Measurements from ENCODE around the gene ITGB2.

ITGB2 gene

DNA sequence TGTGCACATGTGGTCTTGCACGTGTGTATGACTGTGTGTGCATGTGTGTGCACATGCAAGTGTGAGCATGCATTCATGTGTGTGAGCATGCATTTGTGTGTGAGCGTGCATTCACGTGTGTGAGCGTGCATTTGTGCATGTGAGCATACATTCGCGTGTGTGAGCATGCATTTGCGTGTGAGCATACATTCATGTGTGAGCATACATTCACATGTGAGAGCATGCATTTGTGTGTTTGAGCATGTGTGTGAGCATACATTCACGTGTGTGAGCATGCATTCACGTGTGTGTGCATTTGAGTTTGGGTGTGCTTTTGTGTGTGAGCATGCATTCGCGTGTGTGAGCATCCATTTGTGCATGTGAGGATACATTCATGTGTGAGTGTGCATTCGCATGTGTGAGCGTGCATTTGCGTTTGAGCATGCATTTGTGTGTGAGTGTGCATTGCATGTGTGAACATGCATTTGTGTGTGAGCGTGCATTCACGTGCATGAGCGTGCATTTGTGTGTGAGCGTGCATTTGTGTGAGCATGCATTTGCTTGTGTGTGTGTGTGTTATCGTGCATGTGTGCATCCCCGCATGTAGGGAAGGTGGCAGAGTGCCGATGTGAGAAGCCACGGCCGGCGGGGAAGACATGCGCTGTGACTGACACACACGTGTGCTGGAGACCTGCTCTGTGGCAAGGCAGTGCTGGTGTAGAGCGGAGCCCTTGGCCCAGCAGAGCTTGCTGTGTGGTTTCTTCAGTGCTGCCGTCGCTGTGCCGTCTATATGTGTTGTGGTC is 18.2 kb downstream of the ITGB2 start:
- Histone ChIP-seq H2AFZ (no peak overlapping the region), H3K27ac (no peak overlapping the region), H3K9ac (no peak overlapping the region), H3K27me3 (ENCODE audit: control insufficient read depth, insufficient read depth, low read length) (no peaks in the 10 kb centered on the region), H3K36me3 (ENCODE audit: control insufficient read depth, insufficient read depth, low read length) (no peaks in the 10 kb centered on the region), H3K4me2 (ENCODE audit: low read length) (no peak overlapping the region), H3K4me1 (no peaks in the 10 kb centered on the region), H3K4me3 (ENCODE audit: low read depth, low read length) (no peak overlapping the region), H3K79me2 (no peaks in the 10 kb centered on the region), H3K9me3 (ENCODE audit: control insufficient read depth, low read length) (no peaks in the 10 kb centered on the region)
- TF ChIP-seq CTCF (IDR thresholded peaks at IDR 0.05): no peak

GRCh38 chr21:44901391-44902074 is 19.2 kb downstream of the ITGB2 start:
- no peak for TF ChIP-seq CTCF (IDR thresholded peaks at IDR 0.05)
- no peak overlapping the region for H3K9ac ChIP-seq
- no peaks in the 10 kb centered on the region for H3K27me3 ChIP-seq (ENCODE audit: control insufficient read depth, insufficient read depth, low read length)
- no peaks in the 10 kb centered on the region for H3K36me3 ChIP-seq (ENCODE audit: control insufficient read depth, insufficient read depth, low read length)
- no peak overlapping the region for H3K4me3 ChIP-seq (ENCODE audit: low read depth, low read length)
- H3K9me3 ChIP-seq (ENCODE audit: control insufficient read depth, low read length): no peaks in the 10 kb centered on the region
- no peak overlapping the region for H3K4me2 ChIP-seq (ENCODE audit: low read length)
- H3K4me1 ChIP-seq: no peaks in the 10 kb centered on the region
- no peaks in the 10 kb centered on the region for H3K79me2 ChIP-seq
- no peak overlapping the region for H3K27ac ChIP-seq
- no peak overlapping the region for H2AFZ ChIP-seq

DNA sequence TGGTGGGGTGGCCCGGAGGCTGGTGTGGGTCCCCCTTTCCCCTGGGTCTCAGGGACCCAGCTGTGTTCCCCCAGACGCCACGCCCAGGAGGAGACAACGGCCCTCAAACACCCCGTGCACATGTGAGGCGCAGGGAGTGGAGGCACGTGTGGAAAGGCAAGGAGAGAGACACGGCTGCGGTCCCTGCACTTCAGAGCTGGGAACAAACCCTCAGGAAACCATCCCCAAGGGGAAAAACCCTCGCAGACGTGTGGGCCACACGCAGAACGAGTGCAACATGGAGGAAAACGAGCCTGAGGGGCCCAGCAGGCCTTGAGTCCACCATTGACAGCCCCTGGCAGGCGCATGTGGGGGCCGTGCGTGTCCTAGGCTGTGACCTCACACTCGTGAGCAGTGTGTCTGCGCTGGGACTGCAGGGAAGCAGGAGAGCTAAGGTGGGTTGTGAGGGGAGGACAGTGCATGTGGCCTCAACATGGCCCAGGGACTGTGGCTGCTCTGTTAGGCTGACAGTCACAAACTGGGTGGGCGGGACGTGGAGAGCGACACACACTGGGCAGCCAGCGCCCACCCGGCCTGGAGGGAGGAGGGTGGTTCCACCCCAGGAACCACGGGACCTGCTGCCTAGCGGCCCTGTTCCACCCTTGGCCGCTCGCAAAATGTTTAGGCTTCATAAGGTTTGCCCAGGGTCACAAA is 20.0 kb downstream of the ITGB2 start:
- no peak for TF ChIP-seq CTCF (IDR thresholded peaks at IDR 0.05)
- H3K27ac ChIP-seq: no peak overlapping the region
- no peak overlapping the region for H3K4me2 ChIP-seq (ENCODE audit: low read length)
- H2AFZ ChIP-seq: no peak overlapping the region
- no peaks in the 10 kb centered on the region for H3K27me3 ChIP-seq (ENCODE audit: control insufficient read depth, insufficient read depth, low read length)
- no peaks in the 10 kb centered on the region for H3K79me2 ChIP-seq
- no peaks in the 10 kb centered on the region for H3K9me3 ChIP-seq (ENCODE audit: control insufficient read depth, low read length)
- H3K36me3 ChIP-seq (ENCODE audit: control insufficient read depth, insufficient read depth, low read length): no peaks in the 10 kb centered on the region
- no peak overlapping the region for H3K9ac ChIP-seq
- H3K4me1 ChIP-seq: no peaks in the 10 kb centered on the region
- no peak overlapping the region for H3K4me3 ChIP-seq (ENCODE audit: low read depth, low read length)

DNA sequence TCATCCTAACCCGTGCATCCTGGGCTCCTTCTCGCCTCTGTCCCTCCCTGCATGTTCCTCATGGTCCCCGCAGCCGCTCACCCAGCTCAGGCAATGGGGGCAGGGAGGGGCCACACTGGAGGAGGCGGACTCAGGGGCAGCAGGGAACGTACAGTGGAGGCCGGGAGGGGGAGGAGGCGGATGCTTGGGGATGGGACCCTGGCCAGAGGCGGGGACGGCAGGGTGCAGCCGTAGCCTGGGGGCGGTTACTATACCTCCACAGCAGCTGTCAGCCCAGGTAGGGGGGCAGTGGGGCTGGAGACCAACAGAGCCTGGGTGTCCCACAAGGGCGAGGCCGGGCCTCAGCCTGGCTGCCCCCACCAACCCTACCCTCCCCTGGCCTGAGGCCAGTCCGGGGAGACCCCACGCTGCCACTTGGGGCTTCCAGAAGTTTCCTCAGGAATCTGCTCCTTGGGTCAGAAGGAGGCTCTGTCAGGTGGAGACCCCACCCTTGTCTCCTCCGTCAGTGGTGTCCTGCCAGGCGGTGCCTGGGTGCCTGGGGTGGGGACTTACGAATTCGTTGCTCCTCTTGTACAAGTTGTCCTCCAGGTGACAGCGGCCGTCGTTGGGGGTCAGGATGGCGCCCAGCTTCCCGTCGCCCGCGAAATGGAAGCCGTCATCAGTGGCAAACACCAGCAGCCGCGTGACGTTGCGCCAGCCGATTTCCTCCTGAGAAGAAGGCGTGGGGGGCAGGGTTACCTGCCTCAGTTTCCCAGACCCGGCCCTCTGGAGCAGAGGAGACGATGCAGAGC is 20.7 kb downstream of the ITGB2 start:
- Histone ChIP-seq H3K36me3 (ENCODE audit: control insufficient read depth, insufficient read depth, low read length) (no peaks in the 10 kb centered on the region), H3K27ac (no peak overlapping the region), H3K4me3 (ENCODE audit: low read depth, low read length) (no peak overlapping the region), H3K4me2 (ENCODE audit: low read length) (no peak overlapping the region), H3K4me1 (no peaks in the 10 kb centered on the region), H3K9me3 (ENCODE audit: control insufficient read depth, low read length) (no peaks in the 10 kb centered on the region), H3K27me3 (ENCODE audit: control insufficient read depth, insufficient read depth, low read length) (no peaks in the 10 kb centered on the region), H2AFZ (no peak overlapping the region), H3K79me2 (no peaks in the 10 kb centered on the region), H3K9ac (no peak overlapping the region)
- no peak for TF ChIP-seq CTCF (IDR thresholded peaks at IDR 0.05)
